ENCODE results near the gene UST. TPM values are rescaled to one million over a fixed set of nuclear protein-coding genes. Genes with fewer than 3 reads are reported as not detected.
"Not testable (repeated sequence)": the region's sequence is repeated elsewhere in the genome, so short reads cannot be mapped to it uniquely, and the experiment has no call there.

Gene UST
- total RNA-seq, 1 donor from 2014 or later, result 5.2 TPM

DNA sequence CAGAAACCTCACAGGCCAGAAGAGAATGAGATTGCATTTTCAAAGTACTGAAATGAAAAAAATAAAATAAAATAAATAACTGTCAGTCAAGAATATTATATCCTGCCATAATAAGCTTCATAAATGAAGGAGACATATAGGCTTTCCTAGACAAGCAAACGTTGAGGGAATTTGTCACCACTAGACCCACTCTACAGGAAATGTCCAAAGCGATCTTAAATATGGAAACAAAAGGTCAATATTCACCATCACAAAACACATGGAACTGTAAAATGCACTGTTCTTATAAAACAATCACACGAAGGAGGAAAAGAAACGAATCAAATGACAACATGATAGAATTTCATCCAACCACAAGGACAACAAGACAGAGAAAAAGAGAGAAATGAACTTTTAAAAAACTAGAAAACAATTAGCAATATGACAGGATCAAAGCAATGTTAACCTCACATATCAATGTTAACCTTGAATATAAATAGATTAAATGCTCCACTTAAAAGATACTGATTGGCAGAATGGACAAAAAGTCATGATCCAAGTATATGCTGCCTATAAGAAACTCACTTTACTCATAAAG lies 352.0 kb downstream of the UST start:
- Histone ChIP-seq H3K4me3 (ENCODE audit: low read depth, low read length) (no peak overlapping the region), H3K27me3 (ENCODE audit: control insufficient read depth, insufficient read depth, low read length) (no peaks in the 10 kb centered on the region), H3K36me3 (ENCODE audit: control insufficient read depth, insufficient read depth, low read length) (no peaks in the 10 kb centered on the region)
- TF ChIP-seq, protein P1, sequence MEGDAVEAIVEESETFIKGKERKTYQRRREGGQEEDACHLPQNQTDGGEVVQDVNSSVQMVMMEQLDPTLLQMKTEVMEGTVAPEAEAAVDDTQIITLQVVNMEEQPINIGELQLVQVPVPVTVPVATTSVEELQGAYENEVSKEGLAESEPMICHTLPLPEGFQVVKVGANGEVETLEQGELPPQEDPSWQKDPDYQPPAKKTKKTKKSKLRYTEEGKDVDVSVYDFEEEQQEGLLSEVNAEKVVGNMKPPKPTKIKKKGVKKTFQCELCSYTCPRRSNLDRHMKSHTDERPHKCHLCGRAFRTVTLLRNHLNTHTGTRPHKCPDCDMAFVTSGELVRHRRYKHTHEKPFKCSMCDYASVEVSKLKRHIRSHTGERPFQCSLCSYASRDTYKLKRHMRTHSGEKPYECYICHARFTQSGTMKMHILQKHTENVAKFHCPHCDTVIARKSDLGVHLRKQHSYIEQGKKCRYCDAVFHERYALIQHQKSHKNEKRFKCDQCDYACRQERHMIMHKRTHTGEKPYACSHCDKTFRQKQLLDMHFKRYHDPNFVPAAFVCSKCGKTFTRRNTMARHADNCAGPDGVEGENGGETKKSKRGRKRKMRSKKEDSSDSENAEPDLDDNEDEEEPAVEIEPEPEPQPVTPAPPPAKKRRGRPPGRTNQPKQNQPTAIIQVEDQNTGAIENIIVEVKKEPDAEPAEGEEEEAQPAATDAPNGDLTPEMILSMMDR (IDR thresholded peaks at IDR 0.05; ENCODE audit: insufficient read depth, low read length, poor library complexity, severe bottlenecking), result no peak
- no peak for DNase-seq (ENCODE audit: low read depth)

DNA sequence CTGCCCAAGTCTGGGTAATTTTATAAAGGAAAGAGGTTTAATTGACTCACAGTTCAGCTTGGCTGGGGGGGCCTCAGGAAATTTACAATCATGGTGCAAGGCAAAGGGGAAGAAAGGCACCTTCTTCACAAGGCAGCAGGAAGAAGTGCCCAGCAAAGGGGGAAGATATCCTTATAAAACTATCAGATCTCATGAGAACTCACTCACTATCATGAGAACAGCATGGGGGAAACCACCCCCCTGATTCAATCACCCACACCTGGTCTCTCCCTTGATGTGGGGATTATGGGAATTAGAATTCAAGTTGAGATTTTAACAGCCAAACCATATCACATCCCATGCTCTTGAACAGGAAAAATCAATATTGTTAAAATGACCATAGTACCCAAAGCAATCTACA lies 355.5 kb downstream of the UST start:
- no peaks in the 10 kb centered on the region for H3K36me3 ChIP-seq (ENCODE audit: control insufficient read depth, insufficient read depth, low read length)
- TF ChIP-seq, protein P1 (IDR thresholded peaks at IDR 0.05; ENCODE audit: insufficient read depth, low read length, poor library complexity, severe bottlenecking), result no peak
- H3K4me3 ChIP-seq (ENCODE audit: low read depth, low read length), result no peak overlapping the region
- no peak for DNase-seq (ENCODE audit: low read depth)
- H3K27me3 ChIP-seq (ENCODE audit: control insufficient read depth, insufficient read depth, low read length), result no peaks in the 10 kb centered on the region

DNA sequence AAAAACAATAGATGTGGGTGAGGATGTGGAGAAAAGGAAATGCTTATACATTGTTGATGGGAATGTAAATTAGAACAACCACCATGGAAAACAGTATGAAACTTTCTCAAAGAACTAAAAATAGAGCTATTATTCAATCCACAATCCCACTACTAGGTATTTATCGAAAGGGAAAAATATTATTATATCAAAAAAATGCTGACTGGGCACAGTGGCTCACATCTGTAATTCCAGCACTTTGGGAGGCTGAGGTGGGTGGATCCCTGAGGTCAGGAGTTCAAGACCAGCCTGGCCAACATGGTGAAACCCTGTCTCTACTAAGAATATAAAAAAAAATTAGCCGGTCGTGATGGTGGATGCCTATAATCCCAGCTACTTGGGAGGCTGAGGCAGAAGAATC lies 357.1 kb downstream of the UST start:
- H3K4me3 ChIP-seq (ENCODE audit: low read depth, low read length); H3K27me3 ChIP-seq (ENCODE audit: control insufficient read depth, insufficient read depth, low read length); H3K36me3 ChIP-seq (ENCODE audit: control insufficient read depth, insufficient read depth, low read length); DNase-seq (ENCODE audit: low read depth): not testable (repeated sequence)

DNA sequence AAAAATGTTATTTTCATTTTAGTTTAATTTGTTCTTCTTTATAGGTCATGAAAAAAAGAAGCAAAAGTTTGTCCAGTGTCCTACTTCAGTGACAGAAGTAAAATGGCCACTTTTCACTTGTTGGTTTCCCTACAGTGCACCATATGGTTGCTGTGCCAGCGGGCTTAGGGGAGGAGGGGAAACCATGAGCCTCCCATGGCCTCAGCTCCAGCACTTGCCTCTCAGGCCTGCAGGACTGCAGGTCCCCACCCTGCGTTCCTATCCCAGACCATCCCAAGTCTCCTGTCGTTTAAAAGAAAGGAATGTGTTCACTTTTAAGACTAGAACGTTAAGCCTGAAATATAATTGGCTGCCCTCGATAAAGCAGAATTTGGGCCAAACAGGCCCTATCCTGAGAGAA lies 360.7 kb downstream of the UST start:
- Histone ChIP-seq H3K27me3 (ENCODE audit: control insufficient read depth, insufficient read depth, low read length) (no peaks in the 10 kb centered on the region), H3K4me3 (ENCODE audit: low read depth, low read length) (no peak overlapping the region), H3K36me3 (ENCODE audit: control insufficient read depth, insufficient read depth, low read length) (no peaks in the 10 kb centered on the region)
- no peak for DNase-seq (ENCODE audit: low read depth)
- TF ChIP-seq, protein P1 (IDR thresholded peaks at IDR 0.05; ENCODE audit: insufficient read depth, low read length, poor library complexity, severe bottlenecking), result no peak

DNA sequence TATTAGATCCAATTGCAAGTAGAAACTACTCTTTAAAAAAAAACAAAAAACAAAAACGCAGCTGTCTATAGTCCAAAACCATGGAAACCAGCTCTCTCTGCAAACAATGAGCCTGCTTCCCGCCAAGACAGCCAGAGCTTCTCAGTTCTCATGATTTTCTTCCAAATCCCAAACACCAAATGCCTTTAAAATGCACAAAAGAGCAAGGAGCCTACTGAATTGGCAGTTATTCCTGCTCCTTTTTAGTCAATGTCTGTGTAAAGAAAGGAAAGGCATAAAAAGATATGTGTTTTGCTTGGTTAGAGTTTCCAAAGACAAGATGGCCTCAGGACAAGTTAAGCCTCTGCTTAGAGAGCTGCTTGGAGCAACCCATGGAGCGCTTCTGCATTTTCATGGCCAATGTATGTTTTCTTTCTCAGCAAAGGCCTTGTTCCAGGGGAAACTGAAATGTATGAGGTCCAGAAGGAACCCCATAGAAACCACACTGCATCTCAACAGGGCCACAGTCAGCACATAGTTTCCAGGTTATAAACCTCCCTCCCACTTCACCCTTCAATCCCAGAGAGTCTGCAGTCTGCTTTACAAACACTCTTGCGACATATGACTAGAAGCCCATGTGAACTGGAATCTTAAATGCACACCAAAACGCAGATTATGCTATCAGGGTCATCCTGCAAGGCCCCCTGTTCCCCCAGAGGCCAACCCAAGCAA lies 361.4 kb downstream of the UST start:
- TF ChIP-seq, protein P1 (IDR thresholded peaks at IDR 0.05; ENCODE audit: insufficient read depth, low read length, poor library complexity, severe bottlenecking), result no peak
- H3K27me3 ChIP-seq (ENCODE audit: control insufficient read depth, insufficient read depth, low read length), result no peaks in the 10 kb centered on the region
- no peak for DNase-seq (ENCODE audit: low read depth)
- no peak overlapping the region for H3K4me3 ChIP-seq (ENCODE audit: low read depth, low read length)
- no peaks in the 10 kb centered on the region for H3K36me3 ChIP-seq (ENCODE audit: control insufficient read depth, insufficient read depth, low read length)

DNA sequence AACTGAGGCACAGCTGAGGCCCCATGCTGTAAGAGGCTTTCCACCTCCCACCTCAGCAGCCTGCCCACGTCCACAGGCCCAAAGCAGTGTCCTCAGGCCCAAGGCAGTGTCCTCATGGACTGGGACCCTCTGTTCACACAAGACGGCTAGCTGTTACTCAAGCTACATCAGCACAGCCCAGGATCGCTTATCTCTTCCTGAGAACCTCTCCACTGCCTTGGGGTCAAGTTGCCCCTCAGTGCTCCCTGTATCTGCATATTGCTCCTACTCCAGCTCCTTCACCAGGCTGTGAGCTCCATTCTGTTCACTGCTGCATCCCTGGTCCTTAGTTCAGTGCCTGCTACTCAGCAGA lies 361.9 kb downstream of the UST start:
- Histone ChIP-seq H3K4me3 (ENCODE audit: low read depth, low read length) (no peak overlapping the region), H3K27me3 (ENCODE audit: control insufficient read depth, insufficient read depth, low read length) (no peaks in the 10 kb centered on the region), H3K36me3 (ENCODE audit: control insufficient read depth, insufficient read depth, low read length) (no peaks in the 10 kb centered on the region)
- DNase-seq (ENCODE audit: low read depth), result no peak
- TF ChIP-seq, protein P1 (IDR thresholded peaks at IDR 0.05; ENCODE audit: insufficient read depth, low read length, poor library complexity, severe bottlenecking), result no peak
